GM18519 (cell line): Measurements from ENCODE around the gene AMZ1.

ENCODE experiments used
- ATAC-seq: cut with Tn5 transposase; IDR thresholded peaks from one replicate; pipeline ENCODE4 v1.9.1; 2021; ENCODE audit warnings: mild to moderate bottlenecking, moderate library complexity; ENCODE audit not compliant: unreplicated experiment, low FRiP score

The AMZ1 gene

DNA sequence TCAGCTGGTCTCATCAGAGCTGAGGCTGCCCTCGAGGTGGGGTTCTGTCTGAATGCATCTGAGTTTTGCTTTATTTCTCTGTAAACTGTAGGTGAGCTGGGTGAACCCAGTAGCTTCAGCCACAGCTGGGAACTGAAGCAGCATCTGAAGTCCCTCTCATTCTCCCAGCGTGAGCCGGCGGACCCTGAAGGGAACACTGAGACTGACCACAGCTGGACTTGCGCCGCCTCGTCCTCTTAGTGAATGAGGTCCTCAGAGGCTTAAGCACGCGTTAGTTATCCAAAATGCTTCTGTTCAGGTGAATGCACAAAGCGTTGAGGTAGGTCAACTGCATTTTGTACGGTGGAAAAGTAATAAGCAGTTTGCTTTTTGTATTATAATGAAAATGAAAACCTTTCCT, 76.6 kb downstream of the AMZ1 start:
- ATAC-seq, result no peak
